ENCODE measurements around the gene SFTPB. TPM values are rescaled to one million over a fixed set of nuclear protein-coding genes. Genes with fewer than 3 reads are reported as not detected.
"Not testable (repeated sequence)": the region's sequence is repeated elsewhere in the genome, so short reads cannot be mapped to it uniquely, and the experiment has no call there.

SFTPB gene
- total RNA-seq, 1 experiment from 2014 or later: not detected

DNA sequence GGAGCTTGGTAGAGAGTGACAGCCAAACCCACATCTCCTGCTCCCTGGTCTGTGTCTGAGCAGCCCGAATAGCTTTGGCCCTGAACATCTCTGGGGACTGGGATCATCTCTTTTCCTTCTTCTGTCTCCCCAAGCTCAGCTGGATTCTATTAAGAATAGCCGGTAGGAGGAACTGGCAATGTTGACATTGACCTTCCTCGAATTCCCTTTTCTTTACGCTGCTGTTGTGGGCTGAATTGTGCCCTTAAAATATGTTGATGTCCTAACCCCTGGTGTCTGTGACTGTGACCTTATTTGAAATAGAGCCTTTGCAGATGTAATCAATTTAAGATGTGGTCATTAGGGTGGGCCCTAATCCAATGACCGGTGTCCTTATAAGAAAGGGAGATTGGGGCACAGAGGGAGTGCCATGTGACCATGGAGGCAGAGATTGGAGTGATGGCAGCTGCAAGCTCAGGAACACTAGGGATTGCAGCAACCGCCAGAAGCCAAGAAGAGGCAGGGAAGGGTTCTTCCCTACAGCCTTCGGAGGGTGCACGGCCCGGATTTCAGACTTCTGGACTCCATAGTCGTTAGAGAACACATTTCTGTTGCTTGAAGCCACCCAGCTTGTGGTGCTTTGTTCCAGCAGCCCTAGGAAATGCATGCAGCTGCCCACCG, 5.8 kb upstream of the SFTPB start:
- H3K4me1 ChIP-seq (replicated peaks; ENCODE audit: insufficient read depth): peaks cover 5% of the 10 kb centered on the region
- H3K27ac ChIP-seq: no peak overlapping the region
- no peak overlapping the region for H2AFZ ChIP-seq
- intact Hi-C loops (cut with micrococcal nuclease; ENCODE audit: unreplicated experiment): no loop called here
- H3K4me2 ChIP-seq: no peak overlapping the region
- H3K27me3 ChIP-seq (ENCODE audit: insufficient read depth, low read depth): no peaks in the 10 kb centered on the region
- no peaks in the 10 kb centered on the region for H3K79me2 ChIP-seq (ENCODE audit: low read depth)
- no peak overlapping the region for H3K4me3 ChIP-seq
- no TSS peak for BruUV-seq (replicated peaks)
- no peaks in the 10 kb centered on the region for H4K20me1 ChIP-seq (ENCODE audit: insufficient read depth)
- H3K36me3 ChIP-seq (ENCODE audit: low read depth): no peaks in the 10 kb centered on the region
- no peak for DNase-seq
- ChIA-PET POLR2A (ENCODE audit: unreplicated experiment) (no interaction called here), CTCF (interaction anchor here (0.6 kb wide), 1 partner anchor 14 kb away, joined by 3 read pairs; no protein-coding TSS in a partner anchor)
- TF ChIP-seq, protein P1, sequence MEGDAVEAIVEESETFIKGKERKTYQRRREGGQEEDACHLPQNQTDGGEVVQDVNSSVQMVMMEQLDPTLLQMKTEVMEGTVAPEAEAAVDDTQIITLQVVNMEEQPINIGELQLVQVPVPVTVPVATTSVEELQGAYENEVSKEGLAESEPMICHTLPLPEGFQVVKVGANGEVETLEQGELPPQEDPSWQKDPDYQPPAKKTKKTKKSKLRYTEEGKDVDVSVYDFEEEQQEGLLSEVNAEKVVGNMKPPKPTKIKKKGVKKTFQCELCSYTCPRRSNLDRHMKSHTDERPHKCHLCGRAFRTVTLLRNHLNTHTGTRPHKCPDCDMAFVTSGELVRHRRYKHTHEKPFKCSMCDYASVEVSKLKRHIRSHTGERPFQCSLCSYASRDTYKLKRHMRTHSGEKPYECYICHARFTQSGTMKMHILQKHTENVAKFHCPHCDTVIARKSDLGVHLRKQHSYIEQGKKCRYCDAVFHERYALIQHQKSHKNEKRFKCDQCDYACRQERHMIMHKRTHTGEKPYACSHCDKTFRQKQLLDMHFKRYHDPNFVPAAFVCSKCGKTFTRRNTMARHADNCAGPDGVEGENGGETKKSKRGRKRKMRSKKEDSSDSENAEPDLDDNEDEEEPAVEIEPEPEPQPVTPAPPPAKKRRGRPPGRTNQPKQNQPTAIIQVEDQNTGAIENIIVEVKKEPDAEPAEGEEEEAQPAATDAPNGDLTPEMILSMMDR (conservative IDR thresholded peaks at IDR 0.05): no peak
- TF ChIP-seq EZH2 (IDR thresholded peaks at IDR 0.05; ENCODE audit: low read depth): no peak
- no peaks in the 10 kb centered on the region for H3K9me3 ChIP-seq (ENCODE audit: insufficient read depth, low read depth)
- H3F3A ChIP-seq (ENCODE audit: insufficient read depth, low read depth): peaks cover 10% of the 10 kb centered on the region; the same call in 1 of the 2 replicates
- no peaks in the 10 kb centered on the region for H3K9me2 ChIP-seq (ENCODE audit: insufficient read depth)

DNA sequence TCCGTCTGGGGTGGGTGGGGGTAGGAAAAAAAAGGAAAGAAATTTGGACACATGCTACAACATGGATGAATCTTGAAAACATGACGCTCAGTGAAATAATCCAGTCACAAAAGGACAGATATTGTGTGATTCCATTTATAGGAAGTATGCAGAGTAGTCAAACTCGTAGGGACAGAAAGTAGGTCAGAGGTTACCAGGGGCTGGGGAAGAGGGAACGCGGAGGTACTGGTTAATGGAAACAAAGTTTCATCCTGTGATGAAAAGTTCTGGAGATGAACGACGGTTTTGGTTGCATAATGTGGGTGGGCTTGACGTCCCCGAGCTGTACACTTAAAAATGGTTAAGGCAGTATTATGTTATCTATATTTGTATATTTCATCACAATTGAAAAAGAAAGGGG, 4.5 kb upstream of the SFTPB start:
- Histone ChIP-seq H3K27ac (no peak overlapping the region), H3K4me2 (no peak overlapping the region), H3K79me2 (ENCODE audit: low read depth) (no peaks in the 10 kb centered on the region), H3K4me1 (replicated peaks; ENCODE audit: insufficient read depth) (peaks cover 15% of the 10 kb centered on the region), H2AFZ (no peak overlapping the region), H3K9me2 (ENCODE audit: insufficient read depth) (no peaks in the 10 kb centered on the region), H3K36me3 (ENCODE audit: low read depth) (no peaks in the 10 kb centered on the region), H3F3A (ENCODE audit: insufficient read depth, low read depth) (peaks cover 13% of the 10 kb centered on the region; the same call in 1 of the 2 replicates), H4K20me1 (ENCODE audit: insufficient read depth) (no peaks in the 10 kb centered on the region), H3K9me3 (ENCODE audit: insufficient read depth, low read depth) (no peaks in the 10 kb centered on the region), H3K27me3 (ENCODE audit: insufficient read depth, low read depth) (no peaks in the 10 kb centered on the region), H3K4me3 (no peak overlapping the region)
- intact Hi-C loops (cut with micrococcal nuclease; ENCODE audit: unreplicated experiment): no loop called here
- TF ChIP-seq, protein P1 (conservative IDR thresholded peaks at IDR 0.05): no peak
- no peak for TF ChIP-seq EZH2 (IDR thresholded peaks at IDR 0.05; ENCODE audit: low read depth)
- ChIA-PET CTCF (no interaction called here), POLR2A (ENCODE audit: unreplicated experiment) (no interaction called here)
- no TSS peak for BruUV-seq (replicated peaks)
- DNase-seq: no peak

DNA sequence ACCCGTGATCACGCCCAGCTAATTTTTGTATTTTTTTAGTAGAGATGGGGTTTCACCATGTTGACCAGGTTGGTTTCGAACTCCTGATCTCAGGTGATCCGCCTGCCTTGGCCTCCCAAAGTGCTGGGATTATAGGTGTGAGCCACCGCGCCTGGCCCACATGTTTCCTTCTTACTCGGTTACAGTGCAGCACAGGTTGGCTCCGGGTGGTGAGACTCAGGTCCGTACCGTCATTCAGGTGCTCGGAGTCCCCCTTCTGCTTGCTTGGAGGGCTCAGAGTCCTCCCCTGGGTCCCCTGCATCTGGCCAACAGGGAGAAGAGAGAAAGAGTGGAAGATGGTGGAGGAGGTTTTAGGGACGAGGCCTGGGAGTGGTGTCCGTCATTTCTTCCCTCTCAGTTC, 2.4 kb upstream of the SFTPB start:
- CTCF ChIA-PET; H4K20me1 ChIP-seq (ENCODE audit: insufficient read depth); H3K36me3 ChIP-seq (ENCODE audit: low read depth); POLR2A ChIA-PET (ENCODE audit: unreplicated experiment); BruUV-seq (replicated peaks); H3F3A ChIP-seq (ENCODE audit: insufficient read depth, low read depth); H3K4me3 ChIP-seq; H3K4me2 ChIP-seq; H3K9me2 ChIP-seq (ENCODE audit: insufficient read depth); H3K9me3 ChIP-seq (ENCODE audit: insufficient read depth, low read depth); DNase-seq; H3K27ac ChIP-seq; H3K27me3 ChIP-seq (ENCODE audit: insufficient read depth, low read depth); intact Hi-C loops (cut with micrococcal nuclease; ENCODE audit: unreplicated experiment); H3K79me2 ChIP-seq (ENCODE audit: low read depth); H2AFZ ChIP-seq: not testable (repeated sequence)
- peaks cover 15% of the 10 kb centered on the region for H3K4me1 ChIP-seq (replicated peaks; ENCODE audit: insufficient read depth)

DNA sequence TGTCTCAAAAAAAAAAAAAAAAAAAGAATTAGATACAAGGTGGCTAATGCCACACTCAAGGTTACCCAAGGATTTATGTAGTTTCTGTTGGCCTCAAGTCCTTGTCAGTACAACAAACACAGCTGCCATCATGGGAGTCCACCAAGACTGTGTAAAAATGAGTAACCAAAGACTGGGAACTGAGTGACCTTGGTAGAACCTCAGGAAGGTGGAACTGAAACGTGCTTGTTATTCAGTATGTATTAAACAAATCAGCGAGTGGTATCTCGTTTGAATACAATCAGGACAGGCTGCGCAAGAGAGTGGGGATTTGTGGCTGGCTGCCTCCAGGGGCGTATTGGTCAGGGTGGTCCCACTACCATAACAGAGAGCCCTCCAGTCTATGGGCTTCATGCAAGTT, 1.6 kb upstream of the SFTPB start:
- H3K4me1 ChIP-seq (replicated peaks; ENCODE audit: insufficient read depth): peaks cover 15% of the 10 kb centered on the region
- no peaks in the 10 kb centered on the region for H4K20me1 ChIP-seq (ENCODE audit: insufficient read depth)
- no peaks in the 10 kb centered on the region for H3K27me3 ChIP-seq (ENCODE audit: insufficient read depth, low read depth)
- H3K9me3 ChIP-seq (ENCODE audit: insufficient read depth, low read depth): no peaks in the 10 kb centered on the region
- H3F3A ChIP-seq (ENCODE audit: insufficient read depth, low read depth): peaks cover 8% of the 10 kb centered on the region; the same call in 1 of the 2 replicates
- no peak overlapping the region for H3K4me3 ChIP-seq
- ChIA-PET POLR2A (ENCODE audit: unreplicated experiment) (no interaction called here), CTCF (no interaction called here)
- H3K9me2 ChIP-seq (ENCODE audit: insufficient read depth): no peaks in the 10 kb centered on the region
- peak overlapping the region; percentile 47; the same call in 1 of the 2 replicates for H3K27ac ChIP-seq
- no peak overlapping the region for H2AFZ ChIP-seq
- no peaks in the 10 kb centered on the region for H3K79me2 ChIP-seq (ENCODE audit: low read depth)
- TF ChIP-seq, protein P1 (conservative IDR thresholded peaks at IDR 0.05): no peak
- no peak for TF ChIP-seq EZH2 (IDR thresholded peaks at IDR 0.05; ENCODE audit: low read depth)
- no peak overlapping the region for H3K4me2 ChIP-seq
- no TSS peak for BruUV-seq (replicated peaks)
- intact Hi-C loops (cut with micrococcal nuclease; ENCODE audit: unreplicated experiment): no loop called here
- no peaks in the 10 kb centered on the region for H3K36me3 ChIP-seq (ENCODE audit: low read depth)
- no peak for DNase-seq

All from PC-9 (cell line).